Keratinocyte (primary cell): ENCODE results near the gene MC3R. TPM values are rescaled to one million over a fixed set of nuclear protein-coding genes. Genes with fewer than 3 reads are reported as not detected.

ENCODE experiments used
- DNase-seq: peaks from one replicate; pipeline ENCODE4 v3.0.0-alpha.2; 2011; ENCODE audit warnings: low read depth, missing footprints, low spot score
- FAIRE-seq: peaks from 2 replicates; lab custom pipeline; 2011; peaks lifted over from hg19 to GRCh38; lab: Jason Lieb, UNC
- H2AFZ ChIP-seq: 2 replicates; pipeline ENCODE4 v1.6.0; 2012; ENCODE audit warnings: low read length, control low read depth, inconsistent platforms; ENCODE audit not compliant: control insufficient read depth
- H3K27ac ChIP-seq: 2 replicates; pipeline ENCODE4 v1.5.1; 2011; ENCODE audit warnings: low read length; ENCODE audit not compliant: control insufficient read depth, insufficient read depth
- H3K27me3 ChIP-seq: 3 replicates; pipeline ENCODE4 v1.6.0; 2011; ENCODE audit warnings: low read length; ENCODE audit not compliant: control insufficient read depth, insufficient read depth; ENCODE audit errors: extremely low read depth
- H3K36me3 ChIP-seq, 2 experiments: 2 replicates in 1 of 2; 3 replicates in 1 of 2; pipeline ENCODE4 v1.5.1; 2011; ENCODE audit warnings: low read length in 2 of 2, mild to moderate bottlenecking in 1 of 2; ENCODE audit not compliant: control insufficient read depth in 2 of 2, insufficient read depth in 2 of 2; ENCODE audit errors: extremely low read depth in 1 of 2
- H3K4me1 ChIP-seq: 3 replicates; pipeline ENCODE4 v1.5.1; 2011; ENCODE audit warnings: low read length; ENCODE audit not compliant: control insufficient read depth, insufficient read depth; ENCODE audit errors: extremely low read depth
- H3K4me2 ChIP-seq: 3 replicates; pipeline ENCODE4 v1.6.0; 2011; ENCODE audit warnings: low read depth, low read length; ENCODE audit not compliant: control insufficient read depth, insufficient read depth; ENCODE audit errors: extremely low read depth
- H3K4me3 ChIP-seq, 3 experiments: fragments of 200-600 bp in 1 of 3; sonication (generic) in 1 of 3; 2 replicates in 2 of 3; 3 replicates in 1 of 3; pipeline ENCODE4 v1.5.1; 2011 to 2016; ENCODE audit warnings: low read length in 3 of 3, mild to moderate bottlenecking in 3 of 3, control low read depth in 2 of 3, inconsistent platforms in 1 of 3, low read depth in 1 of 3, mixed read lengths in 1 of 3, mixed run types in 1 of 3, moderate library complexity in 1 of 3; ENCODE audit not compliant: control insufficient read depth in 2 of 3, insufficient read depth in 2 of 3; ENCODE audit errors: extremely low read depth in 1 of 3
- H3K79me2 ChIP-seq: 2 replicates; pipeline ENCODE4 v1.6.0; 2012; ENCODE audit warnings: low read length; ENCODE audit not compliant: control insufficient read depth, insufficient read depth
- H3K9ac ChIP-seq: 3 replicates; pipeline ENCODE4 v1.6.0; 2011; ENCODE audit warnings: low read length; ENCODE audit not compliant: control insufficient read depth, insufficient read depth; ENCODE audit errors: extremely low read depth
- H3K9me1 ChIP-seq: 3 replicates; pipeline ENCODE4 v1.6.0; 2011; ENCODE audit warnings: low read length; ENCODE audit not compliant: control insufficient read depth, insufficient read depth; ENCODE audit errors: extremely low read depth
- H3K9me3 ChIP-seq: 2 replicates; pipeline ENCODE4 v1.5.1; 2012; ENCODE audit warnings: low read depth, low read length; ENCODE audit not compliant: control insufficient read depth
- H4K20me1 ChIP-seq: 3 replicates; pipeline ENCODE4 v1.6.0; 2011; ENCODE audit warnings: low read length; ENCODE audit not compliant: control insufficient read depth, insufficient read depth; ENCODE audit errors: extremely low read depth
- CTCF ChIP-seq, 3 experiments: IDR thresholded peaks in 1 of 3; conservative IDR thresholded peaks in 1 of 3; optimal IDR thresholded peaks in 1 of 3; 2 replicates in 2 of 3; 3 replicates in 1 of 3; pipeline versions ENCODE3 to v1.5.1; 2011; ENCODE audit warnings: low read length in 3 of 3, mild to moderate bottlenecking in 3 of 3, moderate library complexity in 2 of 3, control low read depth in 1 of 3, inconsistent platforms in 1 of 3; ENCODE audit not compliant: insufficient read depth in 2 of 3; ENCODE audit errors: extremely low read depth in 1 of 3
- EZH2 ChIP-seq: IDR thresholded peaks from one replicate; pipeline ENCODE4 v1.6.1; 2012; ENCODE audit warnings: inconsistent platforms, mild to moderate bottlenecking, low read length, moderate library complexity
- dilution Hi-C: fragments of 300-500 bp; cut with MboI; formaldehyde crosslinking; loops from one replicate; pipeline ENCODE4 v1.7.0; 2020; ENCODE audit warnings: low sequenced_read_pairs; ENCODE audit not compliant: extremely low pct_ligation_motif_present
- polyA plus RNA-seq, 5 experiments: library from polyadenylated mRNA; depleted of rRNA in 3 of 5; stranded (reverse) in 3 of 5; stranded (forward) in 1 of 5; unstranded in 1 of 5; fragments of >200 nt; gene quantifications; 1 replicate in 1 of 5; 2 replicates in 3 of 5; 3 replicates in 1 of 5; pipeline versions ENCODE4 v1.2.1 to v1.2.3, GENCODE V29; 2011 to 2012; ENCODE audit warnings: missing spikeins in 2 of 5, low read depth in 1 of 5, low replicate concordance in 1 of 5

The MC3R gene
- polyA plus RNA-seq, 1 donor (not counting 4 experiments of a cell fraction or from before 2014, with no cell fraction given): not detected

- DNase-seq (no peak), FAIRE-seq (no peak)
- H3K4me1 ChIP-seq: no peaks in the 10 kb centered on the region
- dilution Hi-C loops: no loop called here
- H3K4me2 ChIP-seq: no peak overlapping the region
- no peaks in the 10 kb centered on the region for H3K9me3 ChIP-seq
- no peaks in the 10 kb centered on the region for H4K20me1 ChIP-seq
- no peaks in the 10 kb centered on the region for H3K9me1 ChIP-seq
- no peaks in the 10 kb centered on the region for H3K79me2 ChIP-seq
- H3K9ac ChIP-seq: no peak overlapping the region
- no peaks in the 10 kb centered on the region for H3K36me3 ChIP-seq
- no peak overlapping the region for H3K27ac ChIP-seq
- peaks cover 11% of the 10 kb centered on the region for H3K27me3 ChIP-seq
- no peak for TF ChIP-seq CTCF (optimal IDR thresholded peaks at IDR 0.05 in 1 of 3, IDR thresholded peaks at IDR 0.05 in 1 of 3, conservative IDR thresholded peaks at IDR 0.05 in 1 of 3; ENCODE audit: extremely low read depth in 1 of 3, insufficient read depth in 2 of 3, low read length in 3 of 3)
- TF ChIP-seq EZH2: no peak
- no peak overlapping the region for H2AFZ ChIP-seq
- H3K4me3 ChIP-seq: no peak overlapping the region
Observed at GRCh38 chr20:56244259-56244658, 4.3 kb upstream of the MC3R start.

DNA sequence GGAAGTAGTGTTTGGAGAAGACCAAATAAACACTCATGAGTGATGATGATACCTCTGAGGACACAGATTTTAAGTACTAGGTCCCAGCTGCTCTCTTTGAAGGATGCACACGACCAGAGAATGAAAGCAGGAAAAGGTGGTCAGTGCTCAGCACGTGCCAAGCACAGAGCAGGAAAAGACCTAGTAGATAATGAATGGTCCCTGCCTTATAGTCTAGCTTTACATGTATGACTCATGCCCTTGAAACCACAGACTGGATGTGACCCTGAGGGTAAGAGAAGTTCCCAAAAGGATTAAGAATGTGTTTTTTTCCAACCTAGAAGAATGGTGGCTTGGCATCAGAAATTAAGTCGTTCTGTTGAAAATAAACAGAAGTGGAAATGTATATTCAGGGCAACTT, 2.8 kb upstream of the MC3R start:
- H3K79me2 ChIP-seq: no peaks in the 10 kb centered on the region
- H3K9me1 ChIP-seq: no peaks in the 10 kb centered on the region
- dilution Hi-C loops: no loop called here
- no peak for FAIRE-seq
- no peak overlapping the region for H3K9ac ChIP-seq
- TF ChIP-seq EZH2: no peak
- no peak for TF ChIP-seq CTCF (optimal IDR thresholded peaks at IDR 0.05 in 1 of 3, IDR thresholded peaks at IDR 0.05 in 1 of 3, conservative IDR thresholded peaks at IDR 0.05 in 1 of 3; ENCODE audit: extremely low read depth in 1 of 3, insufficient read depth in 2 of 3, low read length in 3 of 3)
- no peak for DNase-seq
- no peak overlapping the region for H3K4me2 ChIP-seq
- H3K4me1 ChIP-seq: no peaks in the 10 kb centered on the region
- no peak overlapping the region for H3K27ac ChIP-seq
- H4K20me1 ChIP-seq: no peaks in the 10 kb centered on the region
- H2AFZ ChIP-seq: no peak overlapping the region
- no peaks in the 10 kb centered on the region for H3K9me3 ChIP-seq
- H3K4me3 ChIP-seq: no peak overlapping the region
- no peaks in the 10 kb centered on the region for H3K36me3 ChIP-seq
- peaks cover 15% of the 10 kb centered on the region for H3K27me3 ChIP-seq
